CD4-positive, alpha-beta T cell treated with Interleukin-4 for 4 hours (primary cell): ENCODE data around the gene RPS16.

Source experiments
- DNase-seq: peaks from one replicate; pipeline ENCODE4 v3.0.0-alpha.2; 2020

RPS16 gene

DNA sequence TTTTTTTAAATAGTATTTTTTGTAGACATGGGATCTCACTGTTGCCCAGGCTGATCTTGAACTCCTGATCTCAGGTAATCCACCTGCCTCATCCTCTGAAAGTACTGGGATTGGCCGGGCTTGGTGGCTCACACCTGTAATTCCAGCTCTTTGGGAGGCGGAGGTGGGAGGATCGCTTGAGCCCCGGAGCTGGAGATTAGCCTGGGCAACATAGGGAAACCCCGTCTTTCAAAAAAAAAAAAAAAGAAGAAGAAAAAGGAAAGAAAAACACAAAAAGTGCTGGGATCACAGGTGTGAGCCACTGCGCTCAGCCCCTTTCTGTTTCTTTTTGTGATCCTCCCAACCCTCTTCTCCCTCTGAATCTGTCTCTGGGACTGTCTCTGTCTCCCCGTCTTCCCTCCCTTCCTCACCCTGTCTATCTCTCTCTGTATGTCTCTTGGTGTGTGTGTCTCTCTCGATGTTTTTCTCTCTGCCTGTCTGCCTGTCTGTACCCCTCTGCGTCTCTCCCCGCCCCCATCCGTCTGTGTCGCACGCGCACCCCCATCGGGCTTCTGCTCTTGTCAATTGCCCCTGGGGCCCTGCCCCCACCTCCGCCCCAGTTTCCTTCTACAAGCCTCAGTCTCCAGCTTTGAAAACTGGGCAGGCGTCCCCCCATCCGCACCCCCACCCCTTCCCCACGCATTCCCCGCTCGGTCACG is 29.6 kb downstream of the RPS16 start:
- peak; percentile 94 for DNase-seq

- DNase-seq: peak; percentile 24
Observed at GRCh38 chr19:39405261-39405957, 30.3 kb downstream of the RPS16 start.

GRCh38 chr19:39403331-39404312 is 32.1 kb downstream of the RPS16 start:
- DNase-seq: peak; percentile 97

GRCh38 chr19:39402346-39403300 is 33.1 kb downstream of the RPS16 start:
- DNase-seq: peak; percentile 83

GRCh38 chr19:39401549-39402345 is 34.0 kb downstream of the RPS16 start:
- peak; percentile 96 for DNase-seq

DNA sequence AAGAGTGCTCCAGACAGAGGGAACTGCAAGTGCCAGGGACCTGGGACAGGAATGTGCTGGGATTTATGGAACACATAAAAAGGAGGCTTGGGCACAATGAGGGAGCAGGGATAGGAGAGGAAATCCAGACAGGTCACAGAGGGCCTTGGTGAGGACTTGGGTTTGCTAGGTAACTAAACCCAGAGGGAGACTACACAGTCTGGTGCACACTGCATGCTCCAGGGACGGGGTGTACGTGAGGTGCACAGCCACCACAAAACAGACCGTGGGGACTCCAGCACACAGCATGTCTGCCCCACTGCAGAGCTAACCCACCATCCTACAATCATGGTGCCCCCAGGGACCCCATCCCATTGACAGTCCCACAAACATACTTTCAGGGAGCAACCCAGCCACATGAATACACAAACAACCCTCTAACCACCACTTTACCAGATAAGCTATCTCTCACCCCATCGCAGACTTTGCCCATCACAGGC is 34.6 kb downstream of the RPS16 start:
- no peak for DNase-seq

GRCh38 chr19:39400061-39400460 is 35.7 kb downstream of the RPS16 start:
- no peak for DNase-seq

GRCh38 chr19:39399668-39400050 is 36.1 kb downstream of the RPS16 start:
- no peak for DNase-seq

DNA sequence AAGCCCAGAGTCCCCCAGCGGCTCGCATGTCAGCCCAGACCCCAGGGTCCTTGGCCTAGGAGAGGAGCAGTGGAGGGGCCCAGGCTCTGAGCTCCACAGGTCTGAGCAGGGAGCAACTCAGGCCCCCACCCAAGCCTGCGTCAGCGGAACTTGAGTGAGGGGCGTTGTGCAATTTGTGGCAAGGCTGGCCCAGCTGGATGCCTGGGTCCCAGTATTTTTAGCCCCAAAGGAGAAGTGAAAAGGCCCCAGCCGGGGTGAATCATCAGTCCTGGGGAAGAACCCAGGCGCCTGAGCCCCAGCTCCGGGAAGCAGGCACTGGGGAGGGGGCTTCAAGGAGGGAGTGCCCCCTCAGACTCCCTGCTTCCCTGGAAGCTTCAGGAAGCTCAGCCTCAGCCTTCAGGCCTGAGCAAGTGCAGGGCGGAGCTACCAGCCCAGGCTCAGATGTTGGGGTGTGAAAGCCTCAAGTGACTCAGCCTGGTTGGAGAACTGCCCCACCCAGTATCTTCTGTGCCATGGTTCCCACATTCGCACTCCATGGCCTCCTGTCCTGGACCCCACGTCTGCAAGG is 37.4 kb downstream of the RPS16 start:
- DNase-seq: peak; percentile 81

GRCh38 chr19:39397360-39398296 is 38.1 kb downstream of the RPS16 start:
- peak; percentile 93 for DNase-seq

DNA sequence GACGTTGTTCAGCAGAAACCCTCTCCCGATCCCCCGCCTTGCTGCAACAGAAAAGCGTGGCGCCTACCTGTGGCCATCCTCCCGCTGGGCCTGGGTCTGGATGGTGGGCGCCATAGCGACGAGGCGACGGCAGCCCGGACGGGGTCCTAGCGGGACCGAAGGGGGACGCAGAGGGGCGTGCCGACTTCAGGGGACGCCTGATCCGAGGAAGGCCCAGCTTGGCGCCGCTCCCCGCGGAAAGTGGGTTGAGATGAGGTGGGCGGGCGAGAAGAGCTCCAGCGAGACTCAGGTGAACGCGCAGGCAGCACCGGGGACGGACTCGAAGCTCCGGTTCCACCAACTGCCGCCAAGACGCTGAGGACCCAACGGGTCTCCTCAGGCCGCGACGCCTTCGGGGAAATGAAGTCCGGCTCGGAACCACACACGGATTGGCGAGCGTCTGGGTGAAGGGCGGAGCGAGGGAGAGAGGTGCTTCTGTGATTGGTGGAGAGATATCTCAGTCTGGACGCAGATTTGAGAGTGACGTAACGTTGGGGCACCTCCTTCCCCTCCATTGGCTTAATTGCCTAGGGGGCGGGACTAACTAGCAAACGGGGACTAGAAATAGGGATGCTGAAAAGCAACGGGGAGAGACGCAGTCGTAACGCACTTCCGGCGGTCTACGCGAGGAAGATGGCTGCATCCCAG is 44.9 kb downstream of the RPS16 start, which contains the start of the genes MED29 and PAF1:
Gene MED29, plus strand, starts transcription at position 628 of the 687 bp plus-strand sequence. Its CDS starts 45 bp downstream, at position 673.
Gene PAF1, minus strand, starts transcription at position 356 of the 687 bp plus-strand sequence. Its CDS starts 242 bp downstream, at position 114.
- DNase-seq: peak; percentile 100

GRCh38 chr19:39390451-39390750 is 45.3 kb downstream of the RPS16 start:
- no peak for DNase-seq

DNA sequence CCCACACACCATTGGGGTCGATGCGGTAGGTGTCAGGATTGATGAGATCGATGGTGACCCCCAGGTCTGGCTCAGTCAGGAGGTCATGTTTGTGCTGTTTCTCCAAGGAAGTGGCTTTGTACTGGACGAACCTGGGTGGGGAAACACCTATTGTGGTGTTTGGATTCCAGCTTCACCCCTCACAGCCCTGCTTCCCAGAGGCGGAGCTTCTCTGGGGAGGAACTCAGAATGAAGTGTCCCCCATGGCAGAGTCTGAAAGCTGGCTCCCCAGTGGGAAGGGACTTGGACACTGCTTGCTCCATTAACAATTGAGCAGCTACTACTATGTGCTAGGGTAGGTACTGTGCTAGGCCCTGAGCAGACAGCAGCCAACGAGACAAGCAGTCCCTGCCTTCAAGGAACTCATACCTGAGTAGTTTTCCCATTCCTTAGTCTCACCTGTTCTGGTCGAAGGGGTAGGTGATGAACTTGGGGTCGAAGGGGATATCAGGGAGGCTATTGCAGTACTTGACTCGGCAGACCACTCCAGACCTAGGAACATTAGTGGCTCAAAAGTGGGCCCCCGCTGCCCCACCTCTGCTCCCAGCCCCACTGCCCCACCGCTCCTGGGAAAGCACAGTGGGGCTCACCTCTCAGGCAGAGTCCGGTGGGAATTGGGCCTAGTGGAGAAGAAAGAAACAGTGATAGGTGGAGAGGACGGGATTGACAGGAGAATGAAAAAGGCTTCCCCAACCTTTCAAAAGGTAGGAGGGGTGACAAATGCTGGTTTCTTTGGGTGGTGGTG is 45.9 kb downstream of the RPS16 start:
- no peak for DNase-seq

- DNase-seq: no peak
Observed at GRCh38 chr19:39388657-39389056, 47.1 kb downstream of the RPS16 start.

DNA sequence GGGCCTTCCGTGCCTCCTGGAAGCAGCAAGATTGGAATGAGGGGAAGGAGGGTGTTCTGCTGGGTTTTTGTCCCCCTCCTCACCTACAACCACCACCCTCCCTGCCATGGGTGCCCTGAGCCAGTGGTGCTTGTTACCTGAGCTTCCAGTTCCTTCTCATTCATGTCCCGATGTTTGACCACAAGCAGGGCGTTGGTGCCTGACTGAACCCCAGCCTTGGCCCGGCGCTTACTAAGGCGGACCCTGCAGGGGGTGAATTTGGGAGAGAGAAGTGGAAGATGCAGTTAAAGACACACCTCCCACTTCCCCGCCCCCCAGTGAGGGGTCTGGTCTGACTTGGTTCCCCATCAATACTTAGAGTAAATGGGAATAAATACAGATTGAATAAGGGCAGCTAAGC is 49.2 kb downstream of the RPS16 start:
- no peak for DNase-seq

- no peak for DNase-seq
Observed at GRCh38 chr19:39385629-39386411, 49.9 kb downstream of the RPS16 start.
